ENCODE results near the gene AQP11.
"Not testable (repeated sequence)": the region's sequence is repeated elsewhere in the genome, so short reads cannot be mapped to it uniquely, and the experiment has no call there.

Gene AQP11

GRCh38 chr11:77589521-77590193 is at the start of gene AQP11:
Gene AQP11, plus strand, starts transcription at chr11:77589953. Its CDS starts 40 bp downstream, at chr11:77589993.
- DNase-seq (ENCODE audit: low read depth, low spot score) = peak; percentile 20

GRCh38 chr11:77542296-77542695 is 47.5 kb upstream of the AQP11 start:
- DNase-seq (ENCODE audit: low read depth, low spot score) = no peak

- no peak for DNase-seq (ENCODE audit: low read depth, low spot score)
Measured at GRCh38 chr11:77547047-77547836, 42.5 kb upstream of the AQP11 start.

GRCh38 chr11:77547863-77548551 is 41.7 kb upstream of the AQP11 start:
- no peak for DNase-seq (ENCODE audit: low read depth, low spot score)

GRCh38 chr11:77548552-77549445 is 41.0 kb upstream of the AQP11 start:
- DNase-seq (ENCODE audit: low read depth, low spot score) = no peak

- not testable (repeated sequence) for DNase-seq (ENCODE audit: low read depth, low spot score)
Measured at GRCh38 chr11:77551426-77551825, 38.3 kb upstream of the AQP11 start.

GRCh38 chr11:77557553-77557952 is 32.2 kb upstream of the AQP11 start:
- no peak for DNase-seq (ENCODE audit: low read depth, low spot score)

GRCh38 chr11:77558380-77558779 is 31.4 kb upstream of the AQP11 start:
- DNase-seq (ENCODE audit: low read depth, low spot score) = no peak

GRCh38 chr11:77559686-77560401 is 29.9 kb upstream of the AQP11 start:
- DNase-seq (ENCODE audit: low read depth, low spot score) = no peak

GRCh38 chr11:77560605-77561004 is 29.1 kb upstream of the AQP11 start:
- DNase-seq (ENCODE audit: low read depth, low spot score) = no peak

GRCh38 chr11:77561257-77561656 is 28.5 kb upstream of the AQP11 start:
- no peak for DNase-seq (ENCODE audit: low read depth, low spot score)

- no peak for DNase-seq (ENCODE audit: low read depth, low spot score)
Measured at GRCh38 chr11:77568306-77568705, 21.4 kb upstream of the AQP11 start.

GRCh38 chr11:77568916-77569675 is 20.7 kb upstream of the AQP11 start:
- DNase-seq (ENCODE audit: low read depth, low spot score) = no peak

GRCh38 chr11:77569676-77570070 is 20.1 kb upstream of the AQP11 start:
- DNase-seq (ENCODE audit: low read depth, low spot score) = no peak

GRCh38 chr11:77570896-77571295 is 18.9 kb upstream of the AQP11 start:
- not testable (repeated sequence) for DNase-seq (ENCODE audit: low read depth, low spot score)

GRCh38 chr11:77575428-77575827 is 14.3 kb upstream of the AQP11 start:
- not testable (repeated sequence) for DNase-seq (ENCODE audit: low read depth, low spot score)

- no peak for DNase-seq (ENCODE audit: low read depth, low spot score)
Measured at GRCh38 chr11:77580712-77581337, 8.9 kb upstream of the AQP11 start.

GRCh38 chr11:77589181-77589520 is 602 bp upstream of the AQP11 start:
- DNase-seq (ENCODE audit: low read depth, low spot score) = no peak

- no peak for DNase-seq (ENCODE audit: low read depth, low spot score)
Measured at GRCh38 chr11:77590194-77590782, 535 bp downstream of the AQP11 start.
